Neural progenitor cell (in vitro differentiated cells): ENCODE results near the gene GNMT. TPM values are rescaled to one million over a fixed set of nuclear protein-coding genes. Genes with fewer than 3 reads are reported as not detected.

Experiments used
- DNase-seq: peaks from one replicate; pipeline ENCODE4 v3.0.0-alpha.2; 2016; ENCODE audit warnings: low spot score
- H2AFZ ChIP-seq: fragments of 200-600 bp; sonication (generic); replicated peaks from 2 replicates; pipeline ENCODE4 v1.6.1; 2016; ENCODE audit warnings: antibody characterized with exemption
- H3F3A ChIP-seq: fragments of 200-600 bp; sonication (generic); 2 replicates; pipeline ENCODE4 v1.6.1; 2016; ENCODE audit warnings: antibody characterized with exemption, low read depth
- H3K27ac ChIP-seq: fragments of 200-600 bp; sonication (generic); 2 replicates; pipeline ENCODE4 v1.5.1; 2016; ENCODE audit warnings: mild to moderate bottlenecking
- H3K27me3 ChIP-seq: fragments of 200-600 bp; sonication (generic); 2 replicates; pipeline ENCODE4 v1.6.1; 2016; ENCODE audit warnings: mild to moderate bottlenecking, moderate library complexity
- H3K36me3 ChIP-seq: fragments of 200-600 bp; sonication (generic); 2 replicates; pipeline ENCODE4 v1.5.1; 2016
- H3K4me1 ChIP-seq: fragments of 200-600 bp; sonication (generic); 2 replicates; pipeline ENCODE4 v1.6.1; 2016; ENCODE audit warnings: mixed run types
- H3K4me2 ChIP-seq: fragments of 200-600 bp; sonication (generic); 2 replicates; pipeline ENCODE4 v1.6.1; 2016
- H3K4me3 ChIP-seq: fragments of 200-600 bp; sonication (generic); 2 replicates; pipeline ENCODE4 v1.5.1; 2016
- H3K79me2 ChIP-seq: fragments of 200-600 bp; sonication (generic); 2 replicates; pipeline ENCODE4 v1.6.1; 2016; ENCODE audit warnings: low read depth
- H3K9ac ChIP-seq: fragments of 200-600 bp; sonication (generic); 2 replicates; pipeline ENCODE4 v1.6.1; 2016
- H3K9me3 ChIP-seq: fragments of 200-600 bp; sonication (generic); 2 replicates; pipeline ENCODE4 v1.5.1; 2016; ENCODE audit warnings: low read depth
- H4K20me1 ChIP-seq: fragments of 200-600 bp; sonication (generic); 2 replicates; pipeline ENCODE4 v1.6.1; 2016; ENCODE audit warnings: low read depth
- H3K27ac Mint-ChIP-seq: 3 replicates; pipeline ENCODE4 v1.8.0; 2021; ENCODE audit warnings: mixed read lengths
- H3K27me3 Mint-ChIP-seq: 2 replicates; pipeline ENCODE4 v1.8.0; 2022; ENCODE audit warnings: low read depth, mild to moderate bottlenecking, inconsistent platforms, moderate library complexity, mixed read lengths; ENCODE audit not compliant: insufficient read depth
- H3K36me3 Mint-ChIP-seq: 3 replicates; pipeline ENCODE4 v1.8.0; 2021; ENCODE audit warnings: mixed read lengths
- H3K4me1 Mint-ChIP-seq: 3 replicates; pipeline ENCODE4 v1.8.0; 2021; ENCODE audit warnings: mixed read lengths
- H3K4me3 Mint-ChIP-seq: 3 replicates; pipeline ENCODE4 v1.8.0; 2021; ENCODE audit warnings: mild to moderate bottlenecking, moderate library complexity, mixed read lengths
- H3K9me3 Mint-ChIP-seq: 3 replicates; pipeline ENCODE4 v1.8.0; 2020; ENCODE audit warnings: mixed read lengths
- EZH2 ChIP-seq: fragments of 200-600 bp; sonication (generic); IDR thresholded peaks from 2 replicates; pipeline ENCODE4 v1.6.1; 2017; ENCODE audit warnings: antibody characterized with exemption, mild to moderate bottlenecking, moderate library complexity
- EZH2phosphoT487 ChIP-seq: fragments of 200-600 bp; sonication (generic); IDR thresholded peaks from 2 replicates; pipeline ENCODE4 v1.6.1; 2017; ENCODE audit warnings: antibody characterized with exemption
- total RNA-seq: library from RNA; depleted of rRNA; stranded (reverse); fragments of >200 nt; gene quantifications from 2 replicates; pipeline ENCODE4 v1.2.3, GENCODE V29; 2015; ENCODE audit warnings: low replicate concordance
- TF ChIP-seq, protein P1 (sequence below): fragments of 200-600 bp; sonication (generic); IDR thresholded peaks from 2 replicates; pipeline ENCODE4 v1.5.1; 2017; ENCODE audit warnings: antibody characterized with exemption, mild to moderate bottlenecking

The GNMT gene
- total RNA-seq, 1 donor from 2014 or later, result not detected

DNA sequence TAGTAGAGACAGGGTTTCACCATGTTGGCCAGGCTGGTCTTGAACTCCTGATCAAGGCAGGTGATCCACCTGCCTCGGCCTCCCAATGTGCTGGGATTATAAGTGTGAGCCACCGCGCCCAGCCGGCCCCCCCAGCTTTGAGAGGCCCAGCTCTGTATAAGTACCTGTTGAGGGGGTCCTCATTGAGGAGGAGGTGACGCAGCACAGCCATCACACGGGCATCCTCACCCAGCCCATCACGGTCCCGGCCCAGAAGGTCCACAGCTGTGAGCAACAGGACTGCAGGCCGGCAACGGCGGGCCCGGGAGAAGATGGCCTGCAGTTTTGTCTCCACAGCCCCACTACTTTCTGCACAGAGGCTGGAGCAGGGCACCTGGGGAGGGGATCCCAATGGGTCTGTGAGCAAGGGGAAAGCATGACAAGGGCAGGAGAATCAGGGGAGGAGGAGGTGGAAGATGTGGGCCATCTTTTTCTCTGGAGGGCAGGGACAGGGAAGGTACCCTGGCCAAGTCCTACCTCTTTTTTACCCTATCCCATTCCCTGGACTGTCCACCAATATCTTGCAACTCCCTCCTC is 7.7 kb downstream of the GNMT start:
- no peaks in the 10 kb centered on the region for H3K36me3 ChIP-seq

DNA sequence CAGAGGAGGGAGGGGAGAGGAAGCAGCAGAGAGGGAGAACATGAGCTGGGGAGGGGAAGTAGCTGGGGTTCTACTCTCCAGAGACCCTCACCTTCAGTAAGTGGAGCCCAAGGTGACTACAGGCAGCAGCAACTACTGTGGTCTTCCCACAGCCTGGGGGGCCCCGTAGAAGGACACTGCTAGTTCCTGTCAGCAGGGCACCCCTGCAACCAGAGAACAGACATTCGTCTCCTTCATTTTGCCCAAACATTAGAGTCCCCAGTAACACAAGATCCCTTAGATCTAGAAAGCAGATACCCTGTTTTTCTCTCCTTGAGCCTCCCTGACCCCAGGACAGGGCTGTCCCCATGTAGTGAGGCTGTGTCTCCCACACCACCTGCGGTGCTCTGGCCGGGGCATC is 8.2 kb downstream of the GNMT start:
- Histone ChIP-seq H2AFZ (no peak overlapping the region), H3K36me3 (no peaks in the 10 kb centered on the region), H3K4me1 (peaks cover 4% of the 10 kb centered on the region)

More for the DNA sequence above, 7.7 kb downstream of the GNMT start:
- peaks cover 4% of the 10 kb centered on the region for H3K36me3 Mint-ChIP-seq
- Histone ChIP-seq H3K4me3 (no peak overlapping the region), H3K27ac (no peak overlapping the region), H3F3A (no peaks in the 10 kb centered on the region), H3K9ac (no peak overlapping the region), H3K79me2 (no peaks in the 10 kb centered on the region), H3K4me2 (no peak overlapping the region), H2AFZ (no peak overlapping the region), H4K20me1 (no peaks in the 10 kb centered on the region), H3K27me3 (no peaks in the 10 kb centered on the region), H3K4me1 (peaks cover 4% of the 10 kb centered on the region), H3K9me3 (no peaks in the 10 kb centered on the region)
- H3K4me1 Mint-ChIP-seq, result peaks cover 3% of the 10 kb centered on the region
- H3K27ac Mint-ChIP-seq, result no peak overlapping the region
- TF ChIP-seq, protein P1, sequence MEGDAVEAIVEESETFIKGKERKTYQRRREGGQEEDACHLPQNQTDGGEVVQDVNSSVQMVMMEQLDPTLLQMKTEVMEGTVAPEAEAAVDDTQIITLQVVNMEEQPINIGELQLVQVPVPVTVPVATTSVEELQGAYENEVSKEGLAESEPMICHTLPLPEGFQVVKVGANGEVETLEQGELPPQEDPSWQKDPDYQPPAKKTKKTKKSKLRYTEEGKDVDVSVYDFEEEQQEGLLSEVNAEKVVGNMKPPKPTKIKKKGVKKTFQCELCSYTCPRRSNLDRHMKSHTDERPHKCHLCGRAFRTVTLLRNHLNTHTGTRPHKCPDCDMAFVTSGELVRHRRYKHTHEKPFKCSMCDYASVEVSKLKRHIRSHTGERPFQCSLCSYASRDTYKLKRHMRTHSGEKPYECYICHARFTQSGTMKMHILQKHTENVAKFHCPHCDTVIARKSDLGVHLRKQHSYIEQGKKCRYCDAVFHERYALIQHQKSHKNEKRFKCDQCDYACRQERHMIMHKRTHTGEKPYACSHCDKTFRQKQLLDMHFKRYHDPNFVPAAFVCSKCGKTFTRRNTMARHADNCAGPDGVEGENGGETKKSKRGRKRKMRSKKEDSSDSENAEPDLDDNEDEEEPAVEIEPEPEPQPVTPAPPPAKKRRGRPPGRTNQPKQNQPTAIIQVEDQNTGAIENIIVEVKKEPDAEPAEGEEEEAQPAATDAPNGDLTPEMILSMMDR, result no peak
- TF ChIP-seq EZH2phosphoT487 (no peak), EZH2 (no peak)
- no peaks in the 10 kb centered on the region for H3K9me3 Mint-ChIP-seq
- no peak overlapping the region for H3K4me3 Mint-ChIP-seq
- DNase-seq, result no peak
- no peaks in the 10 kb centered on the region for H3K27me3 Mint-ChIP-seq

GRCh38 chr6:42969431-42969830 is 8.9 kb downstream of the GNMT start:
- H4K20me1 ChIP-seq, result no peaks in the 10 kb centered on the region
- Mint-ChIP-seq H3K4me1 (peaks cover 3% of the 10 kb centered on the region), H3K36me3 (peaks cover 9% of the 10 kb centered on the region), H3K27ac (no peak overlapping the region), H3K4me3 (no peak overlapping the region), H3K9me3 (no peaks in the 10 kb centered on the region), H3K27me3 (no peaks in the 10 kb centered on the region)
- H3K9ac ChIP-seq, result no peak overlapping the region
- DNase-seq, result no peak
- no peaks in the 10 kb centered on the region for H3K4me1 ChIP-seq
- TF ChIP-seq EZH2 (no peak), EZH2phosphoT487 (no peak)
- TF ChIP-seq, protein P1, result no peak
- H3K27ac ChIP-seq, result no peak overlapping the region
- H3K9me3 ChIP-seq, result no peaks in the 10 kb centered on the region
- no peak overlapping the region for H3K4me3 ChIP-seq
- no peaks in the 10 kb centered on the region for H3K36me3 ChIP-seq
- H3K4me2 ChIP-seq, result no peak overlapping the region
- H2AFZ ChIP-seq, result no peak overlapping the region
- H3F3A ChIP-seq, result no peaks in the 10 kb centered on the region
- no peaks in the 10 kb centered on the region for H3K27me3 ChIP-seq
- H3K79me2 ChIP-seq, result no peaks in the 10 kb centered on the region

More for the DNA sequence above, 8.2 kb downstream of the GNMT start:
- no peaks in the 10 kb centered on the region for H3K79me2 ChIP-seq
- Mint-ChIP-seq H3K4me3 (no peak overlapping the region), H3K27ac (no peak overlapping the region), H3K4me1 (peaks cover 3% of the 10 kb centered on the region), H3K27me3 (no peaks in the 10 kb centered on the region), H3K36me3 (peaks cover 6% of the 10 kb centered on the region), H3K9me3 (no peaks in the 10 kb centered on the region)
- no peaks in the 10 kb centered on the region for H3K27me3 ChIP-seq
- no peak overlapping the region for H3K9ac ChIP-seq
- H3F3A ChIP-seq, result no peaks in the 10 kb centered on the region
- no peak overlapping the region for H3K27ac ChIP-seq
- H3K4me2 ChIP-seq, result no peak overlapping the region
- H4K20me1 ChIP-seq, result no peaks in the 10 kb centered on the region
- no peaks in the 10 kb centered on the region for H3K9me3 ChIP-seq
- no peak for TF ChIP-seq EZH2
- no peak for TF ChIP-seq EZH2phosphoT487
- TF ChIP-seq, protein P1, result no peak
- H3K4me3 ChIP-seq, result no peak overlapping the region
- no peak for DNase-seq
